Measurements from ENCODE around the gene DHRS3.
"Not testable (repeated sequence)": the region's sequence is repeated elsewhere in the genome, so short reads cannot be mapped to it uniquely, and the experiment has no call there.

The DHRS3 gene

DNA sequence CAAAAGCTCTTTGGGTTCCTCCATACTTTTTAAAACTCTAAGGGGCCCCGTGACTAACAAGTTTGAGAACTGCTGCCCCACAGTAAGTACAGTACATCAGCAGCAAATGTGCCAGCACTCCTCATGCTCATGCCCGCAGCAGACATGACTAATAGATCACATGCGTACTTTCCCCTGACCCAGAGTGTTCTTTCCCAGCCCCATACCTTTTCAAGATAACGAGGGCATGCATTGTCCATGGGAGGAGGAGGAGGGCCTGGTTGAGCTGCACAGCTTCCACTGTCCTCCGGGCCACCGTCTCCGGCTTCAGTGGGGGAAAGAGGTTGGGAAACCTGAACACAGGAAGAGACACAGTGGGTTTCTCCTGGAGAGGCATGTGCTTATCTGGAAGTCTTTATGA, 45.5 kb downstream of the DHRS3 start:
- DNase-seq: no peak

DNA sequence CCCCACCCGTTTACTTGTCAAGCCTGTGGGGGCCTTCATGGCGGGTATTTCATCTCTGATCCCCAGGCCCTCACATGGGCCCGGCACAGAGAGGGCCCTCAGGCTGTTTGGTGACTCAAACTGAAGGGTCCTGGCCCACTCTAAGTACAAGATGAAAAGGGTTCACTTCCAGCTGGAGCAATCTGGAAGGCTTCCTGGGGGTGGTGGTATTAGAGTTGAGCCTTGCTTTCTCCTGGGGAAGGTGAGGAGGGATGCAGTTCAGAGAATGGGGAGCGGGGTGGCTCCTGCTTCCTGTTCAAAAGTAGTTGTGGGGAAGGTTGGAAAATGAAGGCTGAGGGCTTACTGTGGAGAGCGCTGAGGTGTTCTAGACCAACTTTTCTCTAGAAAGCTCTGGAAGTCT, 47.7 kb downstream of the DHRS3 start:
- no peak for DNase-seq

- DNase-seq: no peak
Measured at GRCh38 chr1:12568009-12568767, 49.8 kb downstream of the DHRS3 start.

DNA sequence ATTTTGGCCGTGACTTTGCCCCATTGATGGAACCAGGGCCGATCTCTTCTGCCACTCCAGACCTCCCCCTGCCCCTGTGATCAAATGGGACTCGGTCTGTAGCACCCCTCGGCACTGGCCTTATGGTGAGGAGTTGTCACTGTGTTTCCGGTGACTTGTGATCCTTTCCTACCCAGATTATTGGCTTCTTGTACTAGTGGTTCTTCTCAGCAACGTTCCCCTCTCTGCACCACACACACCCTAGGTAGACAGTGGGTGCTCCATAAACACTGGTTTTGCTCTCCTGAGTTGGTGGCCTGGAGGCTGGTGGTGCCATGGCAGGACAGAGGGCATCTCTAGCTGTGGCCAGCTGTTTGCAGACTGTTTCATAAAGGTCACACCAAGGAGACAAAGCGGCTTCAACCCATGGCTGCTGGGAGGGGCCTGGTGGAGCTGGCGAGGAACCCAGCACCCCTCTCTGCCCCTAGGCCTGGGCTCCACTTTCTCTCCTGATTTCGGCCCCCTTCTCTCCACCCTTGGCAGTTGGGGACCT, 50.7 kb downstream of the DHRS3 start:
- DNase-seq: no peak

GRCh38 chr1:12566484-12567287, 51.3 kb downstream of the DHRS3 start:
- DNase-seq: no peak

DNA sequence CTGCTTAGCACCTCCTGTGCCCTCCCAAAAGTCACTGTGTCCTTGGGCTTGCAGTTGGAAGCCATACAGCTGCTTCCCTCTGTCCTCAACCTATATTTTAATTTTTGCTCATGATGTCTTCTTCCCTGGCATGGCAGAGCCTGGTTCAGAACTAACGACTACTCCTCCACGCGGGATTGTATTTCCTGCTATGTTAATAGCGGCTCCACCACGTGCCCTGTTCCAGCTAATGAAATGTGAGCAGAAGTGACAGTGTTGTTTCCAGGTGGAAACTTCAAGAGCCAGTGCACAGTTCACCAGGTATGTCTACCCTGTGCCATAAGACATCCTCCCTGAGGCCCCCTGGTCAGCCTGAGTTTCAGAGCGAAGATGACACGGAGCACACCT, 52.1 kb downstream of the DHRS3 start:
- DNase-seq: no peak

DNA sequence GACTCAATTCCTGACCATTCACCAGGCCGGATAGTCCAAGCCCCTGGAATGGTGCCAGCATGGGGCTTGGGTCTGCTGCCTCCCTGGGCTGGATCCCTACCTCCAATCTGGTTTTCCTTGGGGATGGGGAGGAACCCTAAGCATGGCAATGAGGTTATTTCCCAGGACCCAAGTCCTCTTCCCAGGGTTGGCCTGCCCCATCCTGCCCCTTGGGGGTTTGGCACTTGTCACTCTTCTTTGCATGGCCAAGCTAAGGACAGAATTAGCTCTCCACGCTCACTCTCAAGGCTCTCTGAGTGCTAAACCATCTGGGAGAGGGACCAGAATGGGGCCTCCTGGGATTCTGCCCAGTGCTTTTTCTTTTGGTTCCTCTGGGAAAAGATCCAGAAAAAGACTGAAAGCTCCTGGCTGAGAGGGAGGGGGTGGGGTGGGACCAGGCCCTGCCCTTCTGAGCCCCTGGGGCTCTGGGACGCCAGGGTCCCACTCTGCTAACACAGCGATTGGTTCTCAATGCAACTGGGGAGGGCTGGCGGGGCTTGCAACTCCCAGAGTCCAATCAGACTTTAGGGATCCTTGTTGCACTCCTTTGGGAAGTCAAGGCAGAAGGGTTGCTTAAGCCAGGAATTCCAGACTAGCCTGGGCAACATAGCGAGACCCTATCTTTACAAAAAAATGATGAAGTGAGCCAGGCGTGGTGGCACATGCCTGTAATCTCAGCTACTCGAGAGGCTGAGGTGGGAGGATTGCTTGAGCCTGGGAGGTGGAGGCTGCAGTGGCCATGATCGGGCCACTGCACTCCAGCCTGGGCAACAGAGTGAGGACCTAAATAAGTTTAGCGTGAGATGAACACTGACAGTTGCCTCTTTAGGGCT, 52.7 kb downstream of the DHRS3 start:
- no peak for DNase-seq

GRCh38 chr1:12564251-12564650, 53.8 kb downstream of the DHRS3 start:
- DNase-seq: not testable (repeated sequence)

- no peak for DNase-seq
Measured at GRCh38 chr1:12562955-12563576, 54.9 kb downstream of the DHRS3 start.

GRCh38 chr1:12561121-12561520, 56.9 kb downstream of the DHRS3 start:
- DNase-seq: no peak

DNA sequence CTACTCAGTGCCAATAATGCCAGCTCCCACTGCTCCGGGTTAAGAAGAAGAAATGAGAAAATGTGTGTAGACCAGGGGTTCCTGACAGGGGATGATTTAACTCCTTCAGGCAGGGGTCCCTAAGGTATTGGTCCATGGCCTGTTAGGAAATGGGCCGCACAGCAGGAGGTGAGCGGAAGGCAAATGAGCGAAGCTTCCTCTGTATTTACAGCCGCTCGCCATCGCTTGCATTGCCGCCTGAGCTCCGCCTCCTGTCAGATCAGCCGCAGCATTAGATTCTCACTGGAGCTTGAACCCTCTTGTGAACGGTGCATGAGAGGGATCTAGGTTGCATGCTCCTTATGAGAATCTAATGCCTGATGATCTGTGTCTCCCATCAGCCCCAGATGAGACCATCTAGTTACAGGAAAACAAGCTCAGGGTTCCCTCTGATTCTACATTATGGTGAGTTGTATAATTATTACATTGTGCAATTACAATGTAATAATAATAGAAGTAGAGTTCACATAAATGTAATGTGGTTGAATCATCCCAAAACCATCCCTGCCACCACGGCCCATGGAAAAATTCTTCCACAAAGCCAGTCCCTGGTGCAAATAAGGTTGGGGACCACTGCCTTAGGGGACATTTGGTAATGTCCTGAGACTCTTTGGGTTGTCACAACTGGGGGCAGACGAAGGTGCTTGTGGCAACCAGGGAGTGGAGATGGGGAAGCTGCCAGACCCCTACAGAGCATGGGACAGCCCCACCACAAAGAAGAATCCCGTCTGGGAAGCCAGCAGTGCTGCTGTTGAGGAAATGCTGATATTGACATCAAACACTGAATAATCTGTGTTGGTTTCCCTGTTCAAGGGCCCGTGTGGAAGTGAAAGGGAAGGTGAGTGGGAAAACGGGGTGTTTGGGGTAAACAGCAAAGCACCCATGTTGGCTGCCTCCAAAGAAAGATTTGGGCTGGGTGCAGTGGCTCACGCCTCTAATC, 60.8 kb downstream of the DHRS3 start:
- no peak for DNase-seq

DNA sequence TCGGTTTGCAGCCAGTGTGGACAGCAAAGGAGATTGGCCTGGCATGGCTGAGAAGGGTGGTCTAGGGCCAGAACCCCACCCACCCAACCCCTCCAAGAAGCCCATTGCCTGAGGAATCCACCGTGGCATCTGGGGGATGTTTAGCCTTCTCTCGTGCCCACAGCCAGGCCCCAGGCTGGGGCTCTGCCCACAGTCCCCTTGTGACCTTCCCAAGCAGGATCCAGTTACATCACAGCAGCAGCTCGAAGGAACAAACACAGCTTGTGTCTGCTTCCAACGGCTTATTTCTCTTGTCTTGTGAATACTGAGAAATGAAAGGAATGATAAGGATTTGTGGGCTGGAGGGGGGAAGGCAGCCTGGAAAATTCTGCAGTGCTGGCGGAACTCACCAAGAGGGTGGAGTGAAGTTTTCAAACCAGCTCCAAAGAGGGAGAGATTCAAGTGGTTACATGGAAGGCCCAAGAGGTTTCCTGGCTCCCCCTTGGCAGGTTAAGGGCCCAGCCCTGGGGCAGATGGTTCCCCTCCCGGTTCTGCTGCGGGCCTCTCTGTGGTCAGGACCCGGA, 61.6 kb downstream of the DHRS3 start:
- DNase-seq: no peak

- DNase-seq: no peak
Measured at GRCh38 chr1:12555411-12556367, 62.3 kb downstream of the DHRS3 start.

GRCh38 chr1:12554521-12555305, 63.3 kb downstream of the DHRS3 start:
- DNase-seq: no peak

GRCh38 chr1:12553963-12554362, 64.0 kb downstream of the DHRS3 start:
- no peak for DNase-seq

- no peak for DNase-seq
Measured at GRCh38 chr1:12552951-12553921, 64.8 kb downstream of the DHRS3 start.

DNA sequence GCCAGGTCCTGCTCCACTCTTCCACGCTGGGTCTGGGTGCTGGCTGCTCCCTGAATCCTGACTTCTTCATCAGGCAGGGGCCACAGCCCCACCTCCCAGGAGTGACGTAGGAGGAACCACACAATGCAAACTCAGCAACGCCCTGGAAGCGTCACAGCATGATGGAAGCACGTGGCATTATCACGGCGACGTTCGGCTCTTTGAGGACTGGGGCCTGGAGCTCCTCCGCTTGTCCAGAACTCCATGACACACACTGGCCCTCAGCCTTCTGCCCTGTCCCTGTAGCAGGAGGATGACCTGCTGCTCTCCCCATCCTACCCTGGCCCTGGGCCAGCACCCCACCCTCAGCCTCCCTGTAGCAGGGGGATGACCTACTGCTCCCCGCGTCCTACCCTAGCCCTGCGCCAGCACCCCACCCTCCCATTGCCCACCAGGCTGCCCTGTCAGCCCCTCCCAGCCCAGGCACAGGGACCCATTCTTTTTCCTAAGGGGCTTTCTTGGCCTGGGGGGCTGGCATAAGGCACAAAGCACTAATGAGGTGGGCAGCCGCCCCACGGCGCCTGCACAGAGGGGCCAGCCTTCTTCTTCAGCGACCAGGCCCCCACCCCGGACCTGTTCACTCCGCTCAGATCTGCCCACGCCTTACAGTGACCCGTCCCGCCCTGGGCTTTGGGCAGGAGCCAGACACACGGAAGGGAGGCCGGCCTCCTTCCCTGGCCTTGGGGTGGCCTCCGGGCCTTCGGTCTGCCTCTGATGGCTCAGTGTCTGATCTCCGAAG, 65.7 kb downstream of the DHRS3 start:
- no peak for DNase-seq
